HG02870 (cell line): ENCODE data around the gene CHRNA4.

Experiments
- ATAC-seq: cut with Tn5 transposase; IDR thresholded peaks from one replicate; pipeline ENCODE4 v1.9.1; 2021; ENCODE audit warnings: mild to moderate bottlenecking, moderate library complexity; ENCODE audit not compliant: unreplicated experiment

Gene CHRNA4

GRCh38 chr20:63379296-63379695, 18.1 kb upstream of the CHRNA4 start:
- ATAC-seq = no peak

DNA sequence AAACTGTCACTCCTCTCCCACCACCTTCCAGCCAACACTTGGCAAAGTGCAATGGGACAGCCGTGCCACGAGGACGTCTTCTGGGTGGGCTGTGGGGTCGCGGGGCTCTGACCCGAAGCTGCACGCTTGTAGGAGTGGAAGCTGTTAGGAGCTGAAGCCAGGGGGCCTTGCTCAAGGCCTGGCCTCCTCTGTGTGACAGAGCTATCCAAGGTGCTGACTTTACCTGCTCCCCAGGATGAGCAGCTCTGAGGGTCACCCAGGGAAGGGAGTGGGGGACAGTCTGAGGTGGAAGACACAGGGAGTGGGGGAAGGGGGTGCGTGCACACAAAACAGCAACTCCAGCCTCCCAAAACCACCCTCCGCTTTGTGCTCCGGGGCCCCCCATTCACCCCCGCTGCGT, 17.5 kb upstream of the CHRNA4 start:
- no peak for ATAC-seq

DNA sequence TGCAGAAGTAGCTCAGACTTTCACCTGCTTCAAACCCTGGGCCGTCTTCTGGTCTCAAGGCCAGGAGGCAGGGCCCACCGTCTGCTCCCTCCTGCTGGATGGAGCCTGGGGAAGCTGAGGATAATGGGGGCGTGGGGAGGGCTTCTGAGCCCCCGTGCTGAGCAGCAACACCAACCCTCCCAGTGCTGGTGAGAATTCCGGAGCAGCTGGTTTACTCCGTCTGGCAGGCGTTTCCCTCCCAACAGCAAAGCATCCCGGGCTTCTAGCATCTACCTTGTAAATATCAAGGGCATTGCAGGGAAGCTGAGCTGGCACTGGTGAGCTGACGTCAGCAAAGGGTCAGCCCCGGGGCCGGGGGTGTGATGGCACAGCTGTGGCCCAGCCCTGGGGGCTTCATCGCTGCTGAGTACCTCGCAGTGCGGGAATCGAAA, 16.8 kb upstream of the CHRNA4 start:
- no peak for ATAC-seq

DNA sequence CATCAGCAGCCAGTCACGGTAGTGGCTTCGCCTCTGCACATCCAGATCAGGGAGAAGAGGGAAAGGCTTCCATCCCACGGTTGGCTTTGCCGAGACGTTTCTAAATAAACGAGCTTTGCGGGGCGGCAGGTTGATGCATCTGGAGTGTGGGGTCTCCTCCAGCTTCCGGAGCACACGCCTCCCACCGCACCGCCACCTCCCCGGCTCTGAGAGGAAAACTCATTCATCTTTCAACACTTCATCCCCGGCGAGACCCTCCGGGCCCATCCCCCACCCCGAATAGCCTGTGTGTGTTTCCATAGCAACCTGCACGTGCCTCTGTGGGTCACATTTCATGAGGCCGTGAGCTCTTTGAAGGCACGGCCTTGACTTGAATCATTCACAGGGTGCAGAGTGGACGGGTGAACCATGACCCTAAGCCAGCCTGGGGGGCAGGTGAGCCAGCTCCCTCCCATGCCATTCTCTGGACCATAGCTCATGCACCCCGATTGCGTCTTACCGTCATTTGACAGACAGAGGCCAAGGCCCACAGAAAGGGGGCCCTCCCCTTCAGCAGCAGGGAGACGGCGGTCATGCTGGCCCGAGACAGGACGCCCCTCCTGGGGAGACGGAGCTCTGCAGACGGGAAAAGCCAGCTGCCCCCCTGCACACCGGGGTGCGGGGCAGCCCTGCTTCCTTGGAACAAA, 16.2 kb upstream of the CHRNA4 start:
- ATAC-seq = no peak

GRCh38 chr20:63376283-63377250, 15.4 kb upstream of the CHRNA4 start:
- no peak for ATAC-seq

- no peak for ATAC-seq
Measured at GRCh38 chr20:63375438-63375837, 14.3 kb upstream of the CHRNA4 start.

- no peak for ATAC-seq
Measured at GRCh38 chr20:63374504-63374903, 13.4 kb upstream of the CHRNA4 start.

DNA sequence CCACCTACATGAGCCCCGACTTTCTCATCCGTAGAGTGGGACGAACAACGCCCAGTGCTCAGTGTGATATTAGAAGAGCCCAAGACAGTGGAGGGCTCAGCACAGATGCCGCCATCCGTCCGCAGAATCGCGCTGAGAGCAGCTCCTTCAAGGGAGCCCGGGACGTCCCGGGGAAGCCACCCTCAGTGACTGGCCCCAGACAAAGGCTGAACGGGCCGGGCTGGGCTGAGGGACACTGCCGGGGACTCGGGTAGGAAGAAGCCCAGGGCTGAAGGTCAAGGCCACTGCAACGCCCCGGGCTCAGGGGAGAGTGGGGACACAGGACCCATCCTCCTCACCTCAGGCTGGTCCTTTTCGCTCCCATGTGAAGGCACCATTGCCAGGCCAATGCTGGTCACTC, 12.8 kb upstream of the CHRNA4 start:
- ATAC-seq = no peak

DNA sequence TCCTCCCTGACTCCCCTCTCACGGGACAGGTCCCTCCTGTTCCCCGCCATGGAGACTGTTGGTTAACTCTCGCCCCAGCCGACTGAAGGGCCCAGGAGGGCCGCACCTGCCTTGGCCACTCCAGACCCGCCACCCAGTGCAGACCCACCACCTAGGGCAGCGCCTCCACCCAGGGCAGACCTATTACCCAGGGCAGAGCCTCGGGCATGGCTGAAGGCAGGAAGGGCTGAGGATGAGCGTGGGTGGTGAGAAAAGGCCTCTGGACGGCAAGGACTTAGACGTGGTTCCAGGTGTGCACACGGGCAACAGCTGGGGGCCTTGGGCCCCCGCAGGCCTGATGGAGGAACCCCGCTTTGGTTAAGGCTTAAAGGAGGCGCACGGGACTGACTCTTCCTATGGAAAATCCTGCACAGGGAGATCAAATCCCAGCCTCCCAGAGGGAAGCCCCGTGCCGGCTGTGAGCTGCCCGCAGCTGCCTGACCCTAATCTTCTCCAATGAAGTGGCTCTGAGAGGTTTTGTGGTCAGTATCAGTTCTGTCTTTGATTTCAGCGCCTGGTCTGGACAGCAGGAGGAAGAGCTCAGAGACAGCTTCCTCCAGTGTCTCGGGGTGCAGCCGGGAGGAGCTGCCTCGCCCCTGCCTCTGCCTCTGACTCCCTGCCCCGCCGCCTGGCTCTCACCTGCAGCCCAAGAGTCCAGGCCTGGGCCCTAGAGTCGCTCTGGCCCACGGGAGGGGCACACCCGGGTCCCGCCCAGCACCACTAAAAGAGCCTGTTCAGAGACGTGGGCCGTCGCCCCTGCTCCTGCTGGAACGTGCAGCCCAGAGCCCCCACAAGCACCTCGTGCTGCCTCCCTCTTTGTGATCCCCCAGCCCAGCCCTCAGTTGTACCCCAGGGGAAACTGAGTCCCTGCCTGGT, 12.1 kb upstream of the CHRNA4 start:
- ATAC-seq = no peak

DNA sequence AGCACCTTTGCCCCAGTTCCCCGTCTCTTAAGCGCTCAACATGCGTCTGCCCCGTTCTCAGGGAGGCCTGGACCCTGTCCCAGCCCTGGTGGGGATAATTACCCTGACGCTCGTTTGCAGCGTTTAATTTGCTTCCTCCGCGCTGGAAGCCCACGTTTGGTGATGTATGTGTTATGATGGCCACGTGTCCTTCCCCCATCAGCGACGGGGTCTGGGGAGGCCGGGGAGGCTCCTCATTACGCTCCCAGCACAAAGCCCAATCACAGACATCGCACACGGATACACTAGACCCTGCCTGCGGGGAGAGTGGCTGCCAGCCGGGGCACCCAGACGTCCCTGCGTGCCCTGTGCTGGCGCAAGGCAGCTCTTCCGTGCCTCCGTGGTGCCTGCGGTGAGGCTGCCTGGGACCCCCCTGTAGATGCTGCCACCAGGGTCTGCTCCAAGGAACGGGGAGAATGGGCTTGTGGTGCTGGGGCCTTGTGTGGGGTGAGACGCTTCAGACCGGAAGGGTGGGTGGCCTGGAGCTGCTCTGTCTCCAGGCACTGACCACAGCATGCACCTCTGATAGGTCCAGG, 10.2 kb upstream of the CHRNA4 start:
- ATAC-seq = no peak

DNA sequence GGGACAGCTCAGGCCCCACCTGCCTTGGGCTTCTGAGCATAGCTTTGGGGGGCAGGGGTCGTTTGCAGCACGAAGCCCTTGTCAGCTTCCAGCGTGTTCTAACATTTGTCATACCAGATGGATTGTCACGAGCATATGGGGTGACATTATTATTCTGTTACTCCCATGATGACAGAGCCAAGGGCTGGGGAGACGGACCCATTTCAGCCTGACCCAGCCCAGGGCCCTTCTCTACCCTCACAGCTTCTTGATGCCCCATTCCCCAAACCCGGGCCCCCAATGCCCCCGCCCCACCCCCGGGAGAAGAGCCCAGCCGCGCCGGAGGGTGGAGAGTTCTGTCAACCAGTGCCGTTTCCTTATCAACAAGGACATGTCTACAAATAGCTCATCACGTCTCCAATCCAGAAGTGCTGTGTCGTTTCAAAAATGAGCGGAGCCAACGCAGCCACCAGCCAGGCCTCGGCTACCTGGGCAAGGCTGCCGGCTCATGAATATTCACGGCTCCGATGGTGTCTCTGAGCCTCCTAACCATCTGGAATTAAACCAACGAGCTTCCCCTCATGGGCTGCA, 9.6 kb upstream of the CHRNA4 start:
- ATAC-seq = no peak

- no peak for ATAC-seq
Measured at GRCh38 chr20:63369724-63370617, 8.8 kb upstream of the CHRNA4 start.

GRCh38 chr20:63369024-63369530, 7.9 kb upstream of the CHRNA4 start:
- ATAC-seq = no peak

- ATAC-seq = no peak
Measured at GRCh38 chr20:63368151-63368550, 7.0 kb upstream of the CHRNA4 start.

GRCh38 chr20:63367446-63368055, 6.4 kb upstream of the CHRNA4 start:
- no peak for ATAC-seq

DNA sequence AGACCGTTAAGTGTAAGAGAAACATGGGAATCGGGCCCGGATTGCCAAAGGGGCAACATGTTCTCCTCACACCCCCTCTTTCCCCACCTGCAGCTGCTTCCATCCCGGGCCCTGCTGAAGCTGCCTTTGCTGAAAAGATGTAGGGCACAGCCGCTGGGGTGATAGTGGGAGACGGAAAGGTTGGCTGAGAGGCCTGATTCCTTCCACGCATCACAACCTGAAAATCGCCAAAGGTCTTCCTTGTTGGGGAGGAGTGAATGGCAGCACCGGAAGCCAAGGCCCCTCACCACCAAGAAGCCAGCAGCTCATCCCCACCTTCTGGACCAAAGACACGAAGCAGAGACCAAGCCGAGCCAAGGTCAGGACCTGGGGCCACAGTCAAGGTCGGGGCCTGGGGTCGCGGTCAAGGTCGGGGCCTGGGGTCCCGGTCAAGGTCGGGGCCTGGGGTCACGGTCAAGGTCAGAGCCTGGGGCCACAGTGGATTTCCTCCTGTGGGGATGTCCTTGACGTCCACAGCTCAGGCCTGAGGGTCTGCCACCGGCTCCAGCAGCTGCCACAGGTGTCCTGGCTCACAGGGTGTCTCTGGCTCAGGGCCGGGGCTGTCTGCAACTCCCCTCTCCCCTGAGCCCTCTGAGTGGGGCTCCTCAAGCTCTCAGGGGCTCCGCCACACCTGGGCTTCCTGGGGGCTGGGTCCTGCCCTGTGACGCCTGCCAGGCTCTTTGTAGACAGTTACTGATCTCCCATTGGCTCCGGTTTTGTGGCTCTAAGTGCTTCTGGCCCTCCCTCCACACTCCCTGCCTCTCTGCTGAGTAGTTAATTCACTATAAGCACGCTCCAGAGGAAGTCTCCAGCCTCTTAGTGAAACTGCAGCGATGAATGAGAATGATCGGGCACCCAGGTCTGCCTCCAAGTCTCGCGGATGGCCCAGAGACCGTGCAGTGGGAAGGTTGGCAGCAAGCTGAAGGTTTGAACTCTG, 5.5 kb upstream of the CHRNA4 start:
- ATAC-seq = no peak

DNA sequence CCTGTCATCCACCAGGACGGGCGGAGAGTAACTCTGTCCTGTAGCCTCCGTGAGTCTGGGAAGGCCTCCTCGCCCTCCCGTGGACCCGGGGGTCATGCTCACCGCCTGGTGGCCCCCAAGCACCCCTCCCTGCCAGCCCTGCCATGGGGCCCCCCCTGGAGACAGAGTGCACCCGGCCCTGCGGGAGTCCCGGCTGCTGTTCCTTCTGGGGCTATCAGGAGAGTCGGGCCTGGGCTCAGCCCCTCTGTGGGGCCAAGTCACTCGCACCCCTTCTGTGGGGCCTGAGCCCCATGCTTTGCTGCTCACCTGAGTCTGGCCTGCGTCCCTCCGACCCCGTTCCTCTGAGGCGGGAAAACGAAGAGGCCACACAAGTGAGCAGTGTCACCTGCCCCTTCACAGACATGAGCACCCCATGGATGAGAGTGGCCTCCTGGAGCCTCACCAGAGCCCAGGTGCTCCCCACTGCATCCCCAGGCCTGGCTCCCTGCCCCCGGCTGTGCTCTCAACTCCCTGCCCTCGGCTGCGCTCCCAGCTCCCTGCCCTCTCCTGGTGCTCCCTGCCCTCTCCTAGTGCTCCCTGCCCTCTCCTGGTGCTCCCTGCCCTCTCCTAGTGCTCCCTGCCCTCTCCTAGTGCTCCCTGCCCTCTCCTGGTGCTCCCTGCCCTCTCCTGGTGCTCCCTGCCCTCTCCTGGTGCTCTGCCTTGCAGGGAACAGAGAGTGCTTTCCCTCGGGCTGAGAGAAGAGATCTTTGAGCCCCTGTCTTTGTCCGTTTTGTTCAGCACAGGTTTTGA, 4.6 kb upstream of the CHRNA4 start:
- no peak for ATAC-seq
